ENCODE results near the gene TFCP2L1. TPM values are rescaled to one million over a fixed set of nuclear protein-coding genes. Genes with fewer than 3 reads are reported as not detected.

Gene TFCP2L1
- total RNA-seq, 1 donor from 2014 or later = 0.14 TPM

- TF ChIP-seq CTCF (IDR thresholded peaks at IDR 0.05; ENCODE audit: borderline replicate concordance) = no peak
- DNase-seq = no peak
- H3K4me1 ChIP-seq = no peaks in the 10 kb centered on the region
- H3K27me3 ChIP-seq (ENCODE audit: low read depth) = no peaks in the 10 kb centered on the region
- no peaks in the 10 kb centered on the region for H3K9me3 ChIP-seq (replicated peaks)
- intact Hi-C loops (cut with micrococcal nuclease) = no loop called here
- no peaks in the 10 kb centered on the region for H3K36me3 ChIP-seq
- no peak overlapping the region for H3K27ac ChIP-seq (replicated peaks)
- no peak overlapping the region for H3K4me3 ChIP-seq
Observed at GRCh38 chr2:121186261-121186660, 98.7 kb downstream of the TFCP2L1 start.

GRCh38 chr2:121185571-121186074, 99.4 kb downstream of the TFCP2L1 start:
- Histone ChIP-seq H3K4me1 (no peaks in the 10 kb centered on the region), H3K27me3 (ENCODE audit: low read depth) (no peaks in the 10 kb centered on the region), H3K9me3 (replicated peaks) (no peaks in the 10 kb centered on the region), H3K36me3 (no peaks in the 10 kb centered on the region), H3K27ac (replicated peaks) (no peak overlapping the region), H3K4me3 (no peak overlapping the region)
- no peak for TF ChIP-seq CTCF (IDR thresholded peaks at IDR 0.05; ENCODE audit: borderline replicate concordance)
- intact Hi-C loops (cut with micrococcal nuclease) = no loop called here
- DNase-seq = no peak

- Histone ChIP-seq H3K27ac (replicated peaks) (no peak overlapping the region), H3K27me3 (ENCODE audit: low read depth) (no peaks in the 10 kb centered on the region), H3K4me3 (no peak overlapping the region), H3K4me1 (no peaks in the 10 kb centered on the region), H3K9me3 (replicated peaks) (no peaks in the 10 kb centered on the region), H3K36me3 (no peaks in the 10 kb centered on the region)
- intact Hi-C loops (cut with micrococcal nuclease) = no loop called here
- DNase-seq = no peak
- no peak for TF ChIP-seq CTCF (IDR thresholded peaks at IDR 0.05; ENCODE audit: borderline replicate concordance)
Observed at GRCh38 chr2:121185111-121185510, 99.9 kb downstream of the TFCP2L1 start.

- no peak for TF ChIP-seq CTCF (IDR thresholded peaks at IDR 0.05; ENCODE audit: borderline replicate concordance)
Observed at GRCh38 chr2:121184248-121184862, 100.6 kb downstream of the TFCP2L1 start.

GRCh38 chr2:121182520-121182919, 102.5 kb downstream of the TFCP2L1 start:
- no peak for TF ChIP-seq CTCF (IDR thresholded peaks at IDR 0.05; ENCODE audit: borderline replicate concordance)
- intact Hi-C loops (cut with micrococcal nuclease) = no loop called here
- H3K4me1 ChIP-seq = no peaks in the 10 kb centered on the region
- no peak overlapping the region for H3K27ac ChIP-seq (replicated peaks)
- H3K27me3 ChIP-seq (ENCODE audit: low read depth) = no peaks in the 10 kb centered on the region
- H3K4me3 ChIP-seq = no peak overlapping the region
- no peaks in the 10 kb centered on the region for H3K36me3 ChIP-seq
- DNase-seq = no peak
- H3K9me3 ChIP-seq (replicated peaks) = no peaks in the 10 kb centered on the region

More at GRCh38 chr2:121184248-121184862, 100.6 kb downstream of the TFCP2L1 start:
- Histone ChIP-seq H3K4me1 (no peaks in the 10 kb centered on the region), H3K4me3 (no peak overlapping the region), H3K36me3 (no peaks in the 10 kb centered on the region), H3K9me3 (replicated peaks) (no peaks in the 10 kb centered on the region), H3K27me3 (ENCODE audit: low read depth) (no peaks in the 10 kb centered on the region), H3K27ac (replicated peaks) (no peak overlapping the region)
- no peak for DNase-seq
- intact Hi-C loops (cut with micrococcal nuclease) = no loop called here

Measured in left ventricle myocardium inferior (tissue), 1 donor.